K562 (cell line): Measurements from ENCODE around the gene FIS1. TPM values are rescaled to one million over a fixed set of nuclear protein-coding genes. Genes with fewer than 3 reads are reported as not detected.

ENCODE experiments used
- ARID1B ChIP-seq: fragments of 450-650 bp; IDR thresholded peaks from 2 replicates; pipeline ENCODE4 v1.6.1; 2016; ENCODE audit warnings: antibody characterized with exemption, mild to moderate bottlenecking, inconsistent platforms
- ATF2 ChIP-seq: sonication (generic); formaldehyde crosslinking; IDR thresholded peaks from 2 replicates; pipeline ENCODE4 v1.8.1; 2022; ENCODE audit warnings: missing genetic modification reagents
- BRF2 ChIP-seq: IDR thresholded peaks from 3 replicates; pipeline ENCODE4 v1.6.1; 2011; ENCODE audit warnings: borderline replicate concordance, mild to moderate bottlenecking; ENCODE audit not compliant: insufficient read length, insufficient read depth
- DMBX1 ChIP-seq: fragments of 250-450 bp; sonication (Bioruptor Pico); IDR thresholded peaks from 2 replicates; pipeline ENCODE4 v1.8.0; 2022; ENCODE audit warnings: inconsistent platforms, mild to moderate bottlenecking, moderate library complexity, borderline replicate concordance
- EHMT2 ChIP-seq: fragments of 450-650 bp; IDR thresholded peaks from 2 replicates; pipeline ENCODE4 v1.6.1; 2018; ENCODE audit warnings: antibody characterized with exemption
- FOXO4 ChIP-seq: fragments of 450-650 bp; formaldehyde crosslinking; IDR thresholded peaks from 2 replicates; pipeline ENCODE4 v1.4.0; 2020; ENCODE audit warnings: mild to moderate bottlenecking, moderate library complexity
- HNRNPL ChIP-seq: fragments of 200-400 bp; formaldehyde crosslinking; IDR thresholded peaks from 2 replicates; pipeline ENCODE4 v1.6.1; 2017; ENCODE audit warnings: low read depth, mild to moderate bottlenecking, low read length
- JUND ChIP-seq, 2 experiments: IDR thresholded peaks; 2 replicates in 1 of 2; 3 replicates in 1 of 2; pipeline ENCODE4 v1.6.1; 2011; ENCODE audit warnings: borderline replicate concordance in 2 of 2, low read depth in 2 of 2, low read length in 2 of 2, improper control_type of control experiment in 1 of 2, missing biosample characterization in 1 of 2, missing genetic modification characterization in 1 of 2, missing genetic modification reagents in 1 of 2
- NCOA1 ChIP-seq: fragments of 450-650 bp; IDR thresholded peaks from 2 replicates; pipeline ENCODE4 v1.6.1; 2016; ENCODE audit warnings: low read depth
- PCBP2 ChIP-seq: fragments of 200-400 bp; formaldehyde crosslinking; IDR thresholded peaks from 2 replicates; pipeline ENCODE4 v1.6.1; 2018; ENCODE audit warnings: low read length, low read depth, mild to moderate bottlenecking, moderate library complexity; ENCODE audit not compliant: poor library complexity, severe bottlenecking
- PHB ChIP-seq: fragments of 250-450 bp; sonication (Bioruptor Pico); IDR thresholded peaks from 2 replicates; pipeline ENCODE4 v1.5.0; 2021
- PHF20 ChIP-seq: fragments of 450-650 bp; IDR thresholded peaks from 2 replicates; pipeline ENCODE4 v1.6.1; 2018; ENCODE audit not compliant: partially characterized antibody
- POLR2B ChIP-seq: fragments of 450-650 bp; IDR thresholded peaks from 2 replicates; pipeline ENCODE4 v1.6.1; 2018; ENCODE audit warnings: low read depth; ENCODE audit not compliant: partially characterized antibody
- PURB ChIP-seq: sonication (generic); formaldehyde crosslinking; IDR thresholded peaks from 2 replicates; pipeline ENCODE4 v1.9.0; 2021; ENCODE audit warnings: low read depth, mild to moderate bottlenecking, missing genetic modification reagents
- RCOR1 ChIP-seq, 2 experiments: IDR thresholded peaks; 2 replicates each; pipeline ENCODE4 v1.6.1; 2012; ENCODE audit warnings: low read depth in 2 of 2, low read length in 2 of 2, borderline replicate concordance in 1 of 2, improper control_type of control experiment in 1 of 2
- SIRT6 ChIP-seq: IDR thresholded peaks from one replicate; pipeline ENCODE4 v1.6.1; 2012; ENCODE audit warnings: low read depth, mild to moderate bottlenecking, control low read depth, inconsistent platforms, low read length, moderate library complexity
- TCF7L2 ChIP-seq: fragments of 150-350 bp; IDR thresholded peaks from 2 replicates; pipeline ENCODE4 v1.6.1; 2016; ENCODE audit warnings: low read depth, mild to moderate bottlenecking, low read length, moderate library complexity
- TCFL5 ChIP-seq: fragments of 250-450 bp; sonication (Bioruptor Pico); conservative IDR thresholded peaks from 2 replicates; pipeline ENCODE4 v1.6.1; 2021; ENCODE audit warnings: mild to moderate bottlenecking, moderate library complexity, matching md5 sums
- U2AF2 ChIP-seq: fragments of 200-400 bp; formaldehyde crosslinking; optimal IDR thresholded peaks from 2 replicates; pipeline ENCODE3; 2017; ENCODE audit warnings: low read depth, mild to moderate bottlenecking, low read length
- ZFP91 ChIP-seq: sonication (generic); formaldehyde crosslinking; IDR thresholded peaks from 2 replicates; pipeline ENCODE4 v1.8.0; 2022; ENCODE audit warnings: mild to moderate bottlenecking, missing genetic modification reagents
- ZNF408 ChIP-seq: fragments of 250-450 bp; sonication (Bioruptor Pico); IDR thresholded peaks from 2 replicates; pipeline ENCODE4 v1.4.0; 2020; ENCODE audit warnings: low read depth, mild to moderate bottlenecking, moderate library complexity
- ZNF780A ChIP-seq: fragments of 250-450 bp; sonication (Bioruptor Pico); IDR thresholded peaks from 2 replicates; pipeline ENCODE4 v1.5.0; 2021; ENCODE audit warnings: mild to moderate bottlenecking
- polyA plus RNA-seq, 8 experiments: library from polyadenylated mRNA; depleted of rRNA in 4 of 8; stranded (reverse) in 5 of 8; unstranded in 3 of 8; fragments of >200 nt; fragmentation: Nextera tagmentation in 2 of 8; fragmentation: Illumina TruSeq in 1 of 8; extraction: Ambion mirVana in 2 of 8; extraction: Trizol in 1 of 8; gene quantifications; 2 replicates each; pipeline versions ENCODE4 v1.2.1 to v1.2.3, GENCODE V29; 2011 to 2014; ENCODE audit warnings: inconsistent platforms in 1 of 8, missing spikeins in 1 of 8
- total RNA-seq, 7 experiments: library from RNA; depleted of rRNA in 6 of 7; stranded (reverse); fragments of >200 nt in 6 of 7; fragmentation: Illumina TruSeq in 2 of 7; extraction: Trizol in 2 of 7; gene quantifications; 2 replicates each; pipeline versions ENCODE4 v1.2.1 to v1.2.3, GENCODE V29; 2011 to 2021; ENCODE audit warnings: low replicate concordance in 1 of 7

Gene FIS1
- total and polyA plus RNA-seq, 9 of the 15 experiments (the other 6 are each of a cell fraction or from before 2014, with no cell fraction given) = 86.0 to 257 (median 144) TPM

- TF ChIP-seq ATF2 (CRISPR knock-in tag) (no peak), FOXO4 (CRISPR knock-in tag) (no peak), PURB (CRISPR knock-in tag) (no peak), PCBP2 (no peak), DMBX1 (CRISPR knock-in tag) (no peak; the same call in 1 of the 2 replicates), TCF7L2 (no peak), PHB (CRISPR knock-in tag) (peak; percentile 80; the same call in 1 of the 2 replicates), POLR2B (peak; percentile 51), TCFL5 (CRISPR knock-in tag) (no peak), JUND (IDR thresholded peaks at IDR 0.05; ENCODE audit: borderline replicate concordance, low read depth, low read length) (peak; percentile 33; the same call in 1 of the 2 replicates), JUND (tag; IDR thresholded peaks at IDR 0.05; ENCODE audit: borderline replicate concordance, low read depth, low read length) (peak; percentile 75; the same call in 2 of the 3 replicates), SIRT6 (no peak), HNRNPL (no peak), ZFP91 (no peak; the same call in 1 of the 2 replicates), BRF2 (no peak), ZNF408 (CRISPR knock-in tag) (no peak), U2AF2 (no peak), RCOR1 (IDR thresholded peaks at IDR 0.05; ENCODE audit: borderline replicate concordance in 1 of 2, low read depth in 2 of 2, low read length in 2 of 2) (peak in 1 of 2 experiments; percentile 73; a peak in 1 of 4 replicates), NCOA1 (no peak), EHMT2 (no peak), ZNF780A (CRISPR knock-in tag) (no peak), PHF20 (no peak), ARID1B (peak; percentile 49; the same call in 1 of the 2 replicates)
Measured at GRCh38 chr7:101217388-101218235, 27.3 kb downstream of the FIS1 start, which contains the start of the genes PLOD3 and ZNHIT1 (continued).
